NCI-H1048 (cell line): ENCODE data around the gene RAP1GDS1.
"Not testable (repeated sequence)": the region's sequence is repeated elsewhere in the genome, so short reads cannot be mapped to it uniquely, and the experiment has no call there.

ENCODE experiments used
- DNase-seq: peaks from one replicate; lab custom pipeline; 2025; lab: John Stamatoyannopoulos, UW

RAP1GDS1 gene

GRCh38 chr4:98260579-98261404, at the start of gene RAP1GDS1:
TSS of gene RAP1GDS1 (plus strand) at chr4:98261384. CDS start at chr4:98261566, 182 bp downstream.
- DNase-seq, result peak; percentile 81

DNA sequence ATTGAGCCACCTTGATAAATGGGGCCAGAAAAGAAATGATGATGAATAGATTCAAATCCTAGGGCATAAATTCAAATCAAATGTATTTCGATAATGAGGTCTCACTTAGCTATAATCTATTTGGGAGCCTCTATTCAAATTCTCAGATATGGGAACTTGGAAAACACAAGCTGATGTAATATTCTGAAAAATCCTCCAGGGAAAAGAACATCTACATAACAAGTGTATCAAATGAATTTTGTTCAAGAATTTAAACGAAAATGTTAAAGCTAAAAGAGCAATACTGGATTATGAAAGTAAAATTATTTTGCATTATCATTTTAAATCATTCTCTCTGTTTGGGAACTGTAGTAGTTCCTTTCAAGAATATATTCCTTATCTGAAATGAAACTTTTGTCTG, 38.9 kb upstream of the RAP1GDS1 start:
- no peak for DNase-seq

DNA sequence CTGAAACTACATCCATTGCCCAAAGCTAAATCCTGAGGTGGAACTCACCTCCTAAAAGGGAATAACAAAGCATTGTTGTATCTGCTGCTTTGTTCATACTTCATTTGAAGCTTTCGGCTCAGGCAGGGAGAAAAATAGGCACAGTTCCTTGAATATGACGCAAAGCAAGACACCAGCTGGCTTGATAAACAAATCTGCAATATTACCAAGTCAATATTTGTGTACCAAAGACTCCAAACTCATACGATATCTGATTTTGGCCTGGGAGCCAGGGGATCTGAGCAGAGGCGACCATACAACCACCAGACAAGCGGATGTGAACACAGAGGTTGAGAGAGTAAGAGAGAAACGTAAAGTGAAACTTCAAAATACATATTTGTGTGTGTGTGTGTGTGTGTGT, 34.8 kb upstream of the RAP1GDS1 start:
- DNase-seq, result no peak

GRCh38 chr4:98230961-98231360, 30.2 kb upstream of the RAP1GDS1 start:
- DNase-seq, result no peak

- no peak for DNase-seq
Observed at GRCh38 chr4:98232202-98232601, 29.0 kb upstream of the RAP1GDS1 start.

GRCh38 chr4:98237204-98237603, 24.0 kb upstream of the RAP1GDS1 start:
- no peak for DNase-seq

DNA sequence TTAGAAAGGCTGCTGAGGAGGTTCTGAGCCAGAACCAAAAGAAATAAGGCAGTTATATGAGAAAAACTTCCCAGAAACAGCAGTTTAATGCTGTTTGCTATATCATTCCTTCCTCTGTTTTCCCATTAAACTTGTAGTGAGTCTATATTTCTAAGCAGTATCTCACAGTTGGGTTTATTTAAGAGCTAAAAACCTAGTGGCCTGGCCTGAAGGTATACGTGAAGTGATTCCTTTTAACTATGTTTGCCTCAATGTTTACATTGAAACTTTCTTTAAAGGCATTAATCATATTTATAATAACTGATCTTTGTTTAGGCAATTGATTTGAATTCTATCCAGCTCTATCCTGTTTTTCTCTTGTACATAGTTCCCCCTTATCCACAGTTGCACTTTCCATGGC, 19.1 kb upstream of the RAP1GDS1 start:
- no peak for DNase-seq

DNA sequence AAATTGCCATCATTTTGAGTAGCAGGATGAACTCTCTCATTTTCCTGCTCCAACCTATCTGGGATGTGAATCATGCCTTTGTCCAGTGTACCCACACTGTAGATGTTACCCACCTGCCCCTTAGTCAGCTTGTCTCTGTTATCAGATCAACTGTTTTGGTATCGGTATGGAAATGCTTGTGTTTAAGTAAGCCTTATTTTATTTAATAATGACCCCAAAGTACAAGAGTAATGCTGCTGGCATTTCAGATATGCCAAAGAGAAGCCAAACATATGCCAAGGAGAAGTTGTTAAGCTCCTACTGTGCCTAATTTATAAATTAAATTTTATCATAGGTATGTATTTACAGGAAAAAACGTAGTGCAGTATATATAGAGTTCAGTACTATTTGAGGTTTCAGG, 18.6 kb upstream of the RAP1GDS1 start:
- no peak for DNase-seq

DNA sequence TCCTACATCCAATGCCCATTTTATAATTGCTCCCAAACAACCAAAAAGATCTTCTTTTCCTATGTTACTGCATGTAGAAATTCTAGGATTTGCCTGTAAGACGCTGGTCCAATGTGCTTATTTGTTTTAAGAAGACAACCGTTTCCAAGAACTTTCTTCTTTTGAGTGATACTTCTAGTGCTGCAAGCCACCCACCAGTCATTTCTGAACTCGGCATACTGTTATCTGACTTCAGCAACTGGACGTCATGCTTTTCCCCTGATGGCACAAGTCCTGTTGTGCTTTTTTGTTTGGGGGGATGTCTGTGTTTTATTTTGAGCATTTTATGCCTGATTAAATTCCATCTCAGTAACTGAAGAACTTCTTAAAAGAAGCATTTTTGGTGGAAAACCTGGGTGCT, 16.0 kb upstream of the RAP1GDS1 start:
- DNase-seq, result no peak

DNA sequence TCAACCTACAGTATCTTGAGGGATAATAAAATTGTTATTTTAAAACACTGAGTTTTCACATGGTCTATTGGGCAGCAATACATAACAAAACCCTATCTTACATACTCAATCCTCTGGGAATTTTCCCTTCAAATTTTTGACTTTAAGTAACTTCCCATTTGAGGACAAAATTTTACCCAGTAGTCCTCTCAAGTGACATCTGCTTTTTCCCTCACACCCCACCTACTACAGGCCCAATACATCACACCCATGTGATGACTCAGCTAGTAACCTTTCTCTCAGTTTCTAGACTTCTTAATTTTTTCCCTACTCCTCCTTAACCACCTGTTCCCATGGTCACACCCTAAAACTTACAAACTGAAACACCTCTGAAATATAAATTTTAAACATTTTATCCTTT, 12.2 kb upstream of the RAP1GDS1 start:
- DNase-seq, result no peak

DNA sequence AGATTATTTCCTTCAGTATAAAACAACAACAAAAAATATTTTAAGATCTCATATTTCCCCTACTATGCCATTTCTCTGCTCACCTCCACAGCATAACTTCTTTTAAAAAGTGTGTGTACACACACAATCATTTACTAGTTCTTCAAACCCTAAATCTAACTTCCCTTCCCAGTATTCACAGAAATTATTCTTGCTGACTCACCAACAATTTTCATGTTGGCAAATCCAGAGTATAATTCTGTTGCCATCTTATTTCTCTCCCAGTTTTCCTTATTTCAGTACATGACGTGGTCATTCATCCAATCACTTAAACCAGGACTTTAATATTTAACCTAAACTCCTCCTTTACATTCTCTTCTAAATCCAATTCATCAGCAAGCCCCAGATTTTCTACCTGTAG, 11.4 kb upstream of the RAP1GDS1 start:
- no peak for DNase-seq

DNA sequence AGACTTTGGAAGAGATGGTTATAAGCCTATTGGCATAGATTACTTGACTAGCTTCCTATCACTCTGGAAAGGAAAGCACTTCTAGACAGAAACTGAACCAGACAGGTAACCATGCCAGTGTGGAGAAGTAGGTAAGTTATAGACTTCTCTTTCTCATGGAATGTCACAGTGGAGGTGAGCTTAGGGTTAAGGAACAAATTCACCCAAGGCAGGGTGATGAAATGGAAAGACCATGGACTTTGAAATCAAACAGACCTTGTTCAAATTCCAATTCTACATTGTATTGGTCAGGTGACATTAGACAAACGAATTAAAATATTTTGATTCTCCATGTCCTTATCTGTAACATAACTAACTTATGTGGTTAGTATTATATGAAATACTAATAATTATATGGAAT, 7.7 kb upstream of the RAP1GDS1 start:
- DNase-seq, result no peak

DNA sequence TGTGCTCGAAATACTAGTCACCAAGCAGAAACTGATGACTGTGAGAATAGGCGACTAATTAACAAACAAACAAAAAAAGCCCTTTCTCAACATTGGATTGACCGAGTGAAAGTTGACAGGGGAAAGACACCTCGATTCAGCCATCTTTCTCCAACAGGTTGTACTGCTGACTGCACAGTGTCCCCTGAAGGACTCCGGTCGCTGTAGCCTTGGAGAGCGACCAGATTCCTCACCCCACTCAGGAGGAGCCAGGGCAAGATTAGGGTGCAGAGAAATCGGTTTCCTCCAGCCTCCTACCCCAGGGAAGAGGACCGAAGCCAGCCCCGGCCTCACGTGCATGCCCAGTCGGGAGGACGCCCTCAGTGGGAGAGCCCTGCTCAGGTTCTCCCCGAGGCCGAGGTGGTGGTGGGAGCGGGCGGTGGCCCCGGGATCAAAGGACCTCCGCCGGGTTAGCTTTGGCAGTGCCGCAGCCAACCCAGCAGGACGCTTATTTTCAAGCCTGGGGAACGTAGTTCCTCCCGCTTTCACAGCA, 1.1 kb upstream of the RAP1GDS1 start:
- no peak for DNase-seq

DNA sequence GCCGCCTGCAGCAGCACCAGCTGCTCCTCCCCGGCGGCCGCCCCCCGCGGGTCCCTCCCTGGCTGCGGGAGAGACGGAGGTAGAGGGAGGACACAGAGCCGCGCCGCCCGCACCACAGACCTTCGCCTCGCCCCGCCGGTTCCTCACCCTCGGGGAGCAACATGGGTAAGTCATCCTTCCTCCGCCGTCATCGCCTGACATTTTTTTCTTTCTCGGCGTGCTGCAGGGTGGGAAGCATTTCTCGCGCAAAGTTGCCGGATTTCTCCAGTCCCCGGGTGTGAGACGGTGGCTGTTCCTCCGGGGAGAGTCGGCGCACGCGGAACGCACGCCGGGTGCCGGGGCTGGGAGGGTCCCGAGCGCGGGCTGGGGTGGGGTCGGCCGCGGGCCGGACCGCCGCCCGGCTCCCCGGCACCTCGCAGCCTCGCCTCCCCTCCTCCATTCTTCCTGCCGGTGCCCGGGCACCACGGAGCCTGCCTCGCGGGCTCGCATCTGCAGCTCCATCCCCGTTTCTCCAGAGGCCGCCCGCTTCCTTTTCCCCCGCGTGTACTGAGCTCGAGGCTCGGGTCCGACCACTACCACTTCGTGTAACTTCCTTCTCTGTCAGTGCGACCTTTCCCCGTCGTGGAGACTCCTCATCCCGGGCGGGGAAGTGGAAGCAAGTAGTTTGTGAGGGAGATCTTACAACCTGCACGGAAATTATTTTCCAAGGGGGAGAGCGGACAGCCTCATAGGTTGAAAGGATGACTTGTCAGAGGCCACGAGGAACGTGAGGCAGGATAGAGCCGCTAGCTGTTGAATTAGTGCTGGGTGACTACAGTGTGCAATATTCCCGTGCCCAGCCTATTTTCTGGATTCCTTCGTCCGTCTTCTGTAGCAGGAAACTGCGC, 464 bp downstream of the RAP1GDS1 start:
- peak; percentile 26 for DNase-seq

- no peak for DNase-seq
Observed at GRCh38 chr4:98262431-98262830, 1.2 kb downstream of the RAP1GDS1 start.

- DNase-seq, result no peak
Observed at GRCh38 chr4:98267498-98267897, 6.3 kb downstream of the RAP1GDS1 start.

DNA sequence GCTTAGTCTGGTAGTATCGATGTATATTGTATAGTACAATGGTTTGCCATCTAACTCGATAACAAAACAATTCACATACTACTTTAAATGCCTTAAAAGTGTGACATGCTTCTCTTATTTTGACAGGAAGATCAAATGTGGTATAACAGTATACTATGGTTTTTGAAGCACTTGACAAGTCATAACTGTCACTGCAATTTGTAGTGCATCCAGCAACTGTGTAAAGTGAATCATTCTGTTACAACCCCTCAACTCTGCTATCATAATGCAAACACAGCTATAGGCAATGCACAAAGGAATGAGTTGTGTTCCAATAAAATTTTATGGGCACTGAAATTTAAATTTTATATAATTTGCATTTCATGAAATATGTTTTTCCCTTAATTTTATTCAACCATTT, 14.0 kb downstream of the RAP1GDS1 start:
- no peak for DNase-seq

DNA sequence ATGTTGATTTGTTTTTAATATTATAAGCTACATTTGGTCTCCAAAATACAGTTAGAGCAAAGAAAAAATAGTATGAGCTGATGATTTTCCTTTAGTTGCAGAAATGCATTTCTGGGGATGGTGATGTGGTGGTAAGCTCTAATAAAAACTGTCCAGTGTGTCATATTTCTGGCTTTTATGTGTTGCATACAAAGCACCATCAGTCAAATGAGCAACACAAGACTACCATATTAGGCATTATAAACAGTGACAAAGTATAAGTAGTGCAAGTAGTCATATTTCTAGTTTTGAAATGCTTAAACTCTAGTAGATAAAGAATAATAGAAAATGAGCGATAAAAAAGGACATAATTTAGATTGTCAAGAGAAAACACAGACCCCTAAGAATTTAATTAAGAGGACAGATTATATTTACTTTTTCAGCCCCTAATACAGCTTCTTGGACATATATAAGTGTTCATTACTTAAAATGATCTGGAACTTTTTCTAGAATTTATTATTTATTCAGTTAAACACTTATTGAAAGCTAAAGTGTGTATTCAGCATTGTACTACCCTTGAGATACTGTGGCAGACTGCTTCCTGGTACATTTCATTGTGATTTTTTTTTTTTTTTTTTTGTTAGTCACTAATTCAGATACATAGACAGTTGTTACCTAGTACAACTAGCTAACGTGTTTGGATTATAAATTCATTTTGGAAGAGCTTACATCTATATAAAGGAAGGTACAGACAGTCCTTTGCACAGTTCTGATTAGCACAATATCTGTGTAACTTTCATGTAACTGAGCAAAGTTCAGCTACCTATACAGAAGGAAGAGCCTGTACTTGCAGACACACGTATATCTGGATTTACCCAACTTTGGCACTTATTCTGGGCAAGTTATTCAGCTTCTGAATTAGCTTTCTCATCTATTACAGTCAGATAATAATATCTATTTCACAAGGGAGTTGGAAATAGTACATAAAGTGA, 22.3 kb downstream of the RAP1GDS1 start:
- no peak for DNase-seq

- DNase-seq, result no peak
Observed at GRCh38 chr4:98284640-98285046, 23.5 kb downstream of the RAP1GDS1 start.

DNA sequence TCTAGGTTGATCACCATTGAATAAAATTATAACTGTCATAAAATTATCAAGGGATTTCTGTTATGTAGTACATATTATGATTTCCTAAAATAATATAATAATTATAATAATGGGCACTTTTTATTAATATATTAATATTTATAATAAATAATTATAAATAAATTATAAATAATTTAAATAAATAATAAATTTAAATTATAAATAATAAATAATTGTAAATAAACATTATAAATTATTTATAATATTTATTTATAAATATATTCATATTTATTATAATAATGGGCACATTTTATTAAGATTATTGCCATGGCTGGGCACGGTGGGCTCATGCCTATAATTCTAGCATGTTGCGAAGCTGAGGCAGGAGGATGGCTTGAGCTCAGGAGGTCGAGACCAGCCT, 24.5 kb downstream of the RAP1GDS1 start:
- DNase-seq, result no peak

DNA sequence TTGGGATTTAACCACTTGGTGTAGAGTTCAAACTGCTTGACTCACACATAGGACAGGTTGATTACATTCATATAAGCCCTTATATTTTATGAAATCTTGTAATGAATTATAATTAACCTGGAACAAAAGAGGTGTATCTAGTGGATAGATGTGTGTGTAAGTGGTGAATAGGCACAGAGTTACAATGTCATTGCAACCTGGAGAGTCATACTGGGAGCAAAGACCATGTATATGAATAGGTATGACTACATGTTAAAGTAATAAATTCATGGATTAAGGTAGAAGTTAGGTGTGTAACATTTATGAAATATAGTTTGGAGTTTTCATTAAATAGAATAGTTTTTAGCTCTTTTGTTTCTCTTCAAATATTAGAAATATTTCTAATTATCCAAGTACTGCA, 26.1 kb downstream of the RAP1GDS1 start:
- no peak for DNase-seq

- not testable (repeated sequence) for DNase-seq
Observed at GRCh38 chr4:98288671-98289070, 27.5 kb downstream of the RAP1GDS1 start.
